HEK293 (cell line): ENCODE data around the gene CTPS2.

Experiments
- GLI2 ChIP-seq: fragments of 450-650 bp; formaldehyde crosslinking; IDR thresholded peaks from 2 replicates; pipeline ENCODE4; 2017; ENCODE audit warnings: missing biosample characterization, missing genetic modification characterization, low read depth, borderline replicate concordance
- OVOL3 ChIP-seq: fragments of 450-650 bp; formaldehyde crosslinking; IDR thresholded peaks from 2 replicates; pipeline ENCODE4 v1.5.1; 2016; ENCODE audit warnings: missing biosample characterization, missing genetic modification characterization
- RBAK ChIP-seq: fragments of 450-650 bp; formaldehyde crosslinking; IDR thresholded peaks from 2 replicates; pipeline ENCODE4 v1.5.1; 2016; ENCODE audit warnings: missing biosample characterization, missing genetic modification characterization
- ZBTB1 ChIP-seq: fragments of 450-650 bp; formaldehyde crosslinking; IDR thresholded peaks from 2 replicates; pipeline ENCODE4 v1.5.1; 2016; ENCODE audit warnings: missing biosample characterization, missing genetic modification characterization
- ZBTB8A ChIP-seq: fragments of 450-650 bp; formaldehyde crosslinking; IDR thresholded peaks from 2 replicates; pipeline ENCODE4 v1.5.1; 2016; ENCODE audit warnings: missing biosample characterization, missing genetic modification characterization
- ZFP37 ChIP-seq: fragments of 450-650 bp; formaldehyde crosslinking; IDR thresholded peaks from 2 replicates; pipeline ENCODE4 v1.5.1; 2016; ENCODE audit warnings: missing biosample characterization, missing genetic modification characterization
- ZNF121 ChIP-seq: fragments of 450-650 bp; formaldehyde crosslinking; IDR thresholded peaks from 2 replicates; pipeline ENCODE4 v1.5.1; 2016; ENCODE audit warnings: missing biosample characterization, missing genetic modification characterization
- ZNF140 ChIP-seq: fragments of 450-650 bp; formaldehyde crosslinking; IDR thresholded peaks from 2 replicates; pipeline ENCODE4 v1.5.1; 2016; ENCODE audit warnings: missing biosample characterization, missing genetic modification characterization
- ZNF18 ChIP-seq: fragments of 450-650 bp; formaldehyde crosslinking; IDR thresholded peaks from 2 replicates; pipeline ENCODE4 v1.5.1; 2016; ENCODE audit warnings: missing biosample characterization, missing genetic modification characterization
- ZNF202 ChIP-seq: fragments of 450-650 bp; formaldehyde crosslinking; IDR thresholded peaks from 2 replicates; pipeline ENCODE4 v1.5.1; 2016; ENCODE audit warnings: missing biosample characterization, missing genetic modification characterization, borderline replicate concordance
- ZNF266 ChIP-seq: fragments of 450-650 bp; formaldehyde crosslinking; IDR thresholded peaks from 2 replicates; pipeline ENCODE4 v1.5.1; 2016; ENCODE audit warnings: missing biosample characterization, missing genetic modification characterization, low read depth
- ZNF341 ChIP-seq: fragments of 450-650 bp; formaldehyde crosslinking; IDR thresholded peaks from 2 replicates; pipeline ENCODE4; 2016; ENCODE audit warnings: low read depth, missing biosample characterization, missing genetic modification characterization
- ZNF354C ChIP-seq: fragments of 450-650 bp; formaldehyde crosslinking; IDR thresholded peaks from 2 replicates; pipeline ENCODE4 v1.5.1; 2016; ENCODE audit warnings: missing biosample characterization, missing genetic modification characterization, low read depth, borderline replicate concordance
- ZNF394 ChIP-seq: fragments of 450-650 bp; formaldehyde crosslinking; IDR thresholded peaks from 2 replicates; pipeline ENCODE4 v1.5.1; 2016; ENCODE audit warnings: missing biosample characterization, missing genetic modification characterization, mild to moderate bottlenecking, moderate library complexity, borderline replicate concordance
- ZNF426 ChIP-seq: fragments of 450-650 bp; formaldehyde crosslinking; IDR thresholded peaks from 2 replicates; pipeline ENCODE4 v1.5.1; 2017; ENCODE audit warnings: missing biosample characterization, missing genetic modification characterization, mild to moderate bottlenecking, inconsistent platforms, moderate library complexity
- ZNF510 ChIP-seq: fragments of 450-650 bp; formaldehyde crosslinking; IDR thresholded peaks from 2 replicates; pipeline ENCODE4 v1.5.1; 2018; ENCODE audit warnings: mild to moderate bottlenecking, missing genetic modification characterization, missing biosample characterization; ENCODE audit not compliant: insufficient replicate concordance
- ZNF514 ChIP-seq: fragments of 450-650 bp; formaldehyde crosslinking; IDR thresholded peaks from 2 replicates; pipeline ENCODE4 v1.5.1; 2016; ENCODE audit warnings: missing biosample characterization, missing genetic modification characterization
- ZNF518A ChIP-seq: fragments of 450-650 bp; formaldehyde crosslinking; conservative IDR thresholded peaks from 2 replicates; pipeline ENCODE4 v1.5.1; 2016; ENCODE audit warnings: low read depth, missing biosample characterization, missing genetic modification characterization
- ZNF529 ChIP-seq: fragments of 450-650 bp; formaldehyde crosslinking; IDR thresholded peaks from 2 replicates; pipeline ENCODE4 v1.5.1; 2017; ENCODE audit warnings: missing genetic modification characterization, missing biosample characterization; ENCODE audit not compliant: insufficient replicate concordance
- ZNF555 ChIP-seq: fragments of 450-650 bp; formaldehyde crosslinking; conservative IDR thresholded peaks from 2 replicates; pipeline ENCODE4 v1.5.1; 2017; ENCODE audit warnings: missing biosample characterization, mild to moderate bottlenecking, missing genetic modification characterization, inconsistent platforms
- ZNF623 ChIP-seq: fragments of 450-650 bp; formaldehyde crosslinking; IDR thresholded peaks from 2 replicates; pipeline ENCODE4 v1.5.1; 2016; ENCODE audit warnings: missing biosample characterization, missing genetic modification characterization
- ZNF639 ChIP-seq: fragments of 450-650 bp; formaldehyde crosslinking; IDR thresholded peaks from 2 replicates; pipeline ENCODE4 v1.5.1; 2016; ENCODE audit warnings: missing biosample characterization, missing genetic modification characterization
- ZNF654 ChIP-seq: fragments of 450-650 bp; formaldehyde crosslinking; IDR thresholded peaks from 2 replicates; pipeline ENCODE4 v1.5.1; 2016; ENCODE audit warnings: low read depth, missing biosample characterization, missing genetic modification characterization
- ZNF664 ChIP-seq: fragments of 450-650 bp; formaldehyde crosslinking; IDR thresholded peaks from 2 replicates; pipeline ENCODE4 v1.5.1; 2016; ENCODE audit warnings: missing biosample characterization, missing genetic modification characterization
- ZNF791 ChIP-seq: fragments of 450-650 bp; formaldehyde crosslinking; IDR thresholded peaks from 2 replicates; pipeline ENCODE4 v1.5.1; 2016; ENCODE audit warnings: missing biosample characterization, missing genetic modification characterization
- ZSCAN23 ChIP-seq: fragments of 450-650 bp; formaldehyde crosslinking; IDR thresholded peaks from 2 replicates; pipeline ENCODE4 v1.5.1; 2016; ENCODE audit warnings: missing biosample characterization, missing genetic modification characterization
- TF ChIP-seq, protein P1 (sequence below): fragments of 450-650 bp; formaldehyde crosslinking; IDR thresholded peaks from 2 replicates; pipeline ENCODE4 v1.5.1; 2016; ENCODE audit warnings: missing biosample characterization, missing genetic modification characterization
- TF ChIP-seq, protein P2 (sequence below): fragments of 450-650 bp; formaldehyde crosslinking; IDR thresholded peaks from 2 replicates; pipeline ENCODE4 v1.5.1; 2016; ENCODE audit warnings: missing biosample characterization, missing genetic modification characterization

CTPS2 gene

GRCh38 chrX:16603235-16603634 lies 109.2 kb downstream of the CTPS2 start (continued):
- TF ChIP-seq ZNF510 (tag by site-specific recombination) (peak; percentile 78), ZNF266 (tag by site-specific recombination) (peak; percentile 85), ZNF354C (tag by site-specific recombination) (peak; percentile 80; the same call in 1 of the 2 replicates), ZNF426 (tag by site-specific recombination) (peak; percentile 93), ZNF654 (tag by site-specific recombination) (peak; percentile 39), ZBTB1 (peak; percentile 76; the same call in 1 of the 2 replicates), ZFP37 (tag by site-specific recombination) (0 out of 2 replicates have a peak, but pooled peaks have one; percentile 63), ZNF394 (tag by site-specific recombination) (peak; percentile 95), ZNF341 (tag by site-specific recombination) (peak; percentile 43; the same call in 1 of the 2 replicates), ZNF18 (0 out of 2 replicates have a peak, but pooled peaks have one; percentile 51), OVOL3 (tag by site-specific recombination) (peak; percentile 50; the same call in 1 of the 2 replicates), ZNF121 (tag by site-specific recombination) (peak; percentile 60; the same call in 1 of the 2 replicates), ZNF518A (peak; percentile 87), ZNF639 (tag by site-specific recombination) (0 out of 2 replicates have a peak, but pooled peaks have one; percentile 40), RBAK (tag by site-specific recombination) (0 out of 2 replicates have a peak, but pooled peaks have one; percentile 37), ZNF664 (peak; percentile 44; the same call in 1 of the 2 replicates), ZNF791 (tag by site-specific recombination) (0 out of 2 replicates have a peak, but pooled peaks have one; percentile 47), ZNF529 (tag by site-specific recombination) (peak; percentile 63), ZSCAN23 (tag by site-specific recombination) (0 out of 2 replicates have a peak, but pooled peaks have one; percentile 22), ZBTB8A (tag by site-specific recombination) (peak; percentile 70), ZNF623 (tag by site-specific recombination) (peak; percentile 77), ZNF202 (tag by site-specific recombination) (peak; percentile 93), ZNF514 (tag by site-specific recombination) (0 out of 2 replicates have a peak, but pooled peaks have one; percentile 25), GLI2 (tag by site-specific recombination) (peak; percentile 72; the same call in 1 of the 2 replicates), ZNF555 (peak; percentile 94), ZNF140 (peak; percentile 95)
- TF ChIP-seq, protein P1, sequence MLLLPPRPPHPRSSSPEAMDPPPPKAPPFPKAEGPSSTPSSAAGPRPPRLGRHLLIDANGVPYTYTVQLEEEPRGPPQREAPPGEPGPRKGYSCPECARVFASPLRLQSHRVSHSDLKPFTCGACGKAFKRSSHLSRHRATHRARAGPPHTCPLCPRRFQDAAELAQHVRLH (tag by site-specific recombination), result peak; percentile 71; the same call in 1 of the 2 replicates
- TF ChIP-seq, protein P2, sequence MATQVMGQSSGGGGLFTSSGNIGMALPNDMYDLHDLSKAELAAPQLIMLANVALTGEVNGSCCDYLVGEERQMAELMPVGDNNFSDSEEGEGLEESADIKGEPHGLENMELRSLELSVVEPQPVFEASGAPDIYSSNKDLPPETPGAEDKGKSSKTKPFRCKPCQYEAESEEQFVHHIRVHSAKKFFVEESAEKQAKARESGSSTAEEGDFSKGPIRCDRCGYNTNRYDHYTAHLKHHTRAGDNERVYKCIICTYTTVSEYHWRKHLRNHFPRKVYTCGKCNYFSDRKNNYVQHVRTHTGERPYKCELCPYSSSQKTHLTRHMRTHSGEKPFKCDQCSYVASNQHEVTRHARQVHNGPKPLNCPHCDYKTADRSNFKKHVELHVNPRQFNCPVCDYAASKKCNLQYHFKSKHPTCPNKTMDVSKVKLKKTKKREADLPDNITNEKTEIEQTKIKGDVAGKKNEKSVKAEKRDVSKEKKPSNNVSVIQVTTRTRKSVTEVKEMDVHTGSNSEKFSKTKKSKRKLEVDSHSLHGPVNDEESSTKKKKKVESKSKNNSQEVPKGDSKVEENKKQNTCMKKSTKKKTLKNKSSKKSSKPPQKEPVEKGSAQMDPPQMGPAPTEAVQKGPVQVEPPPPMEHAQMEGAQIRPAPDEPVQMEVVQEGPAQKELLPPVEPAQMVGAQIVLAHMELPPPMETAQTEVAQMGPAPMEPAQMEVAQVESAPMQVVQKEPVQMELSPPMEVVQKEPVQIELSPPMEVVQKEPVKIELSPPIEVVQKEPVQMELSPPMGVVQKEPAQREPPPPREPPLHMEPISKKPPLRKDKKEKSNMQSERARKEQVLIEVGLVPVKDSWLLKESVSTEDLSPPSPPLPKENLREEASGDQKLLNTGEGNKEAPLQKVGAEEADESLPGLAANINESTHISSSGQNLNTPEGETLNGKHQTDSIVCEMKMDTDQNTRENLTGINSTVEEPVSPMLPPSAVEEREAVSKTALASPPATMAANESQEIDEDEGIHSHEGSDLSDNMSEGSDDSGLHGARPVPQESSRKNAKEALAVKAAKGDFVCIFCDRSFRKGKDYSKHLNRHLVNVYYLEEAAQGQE, result peak; percentile 68
